ENCODE results near the gene BCAR1.
"Not testable (repeated sequence)": the region's sequence is repeated elsewhere in the genome, so short reads cannot be mapped to it uniquely, and the experiment has no call there.

BCAR1 gene

DNA sequence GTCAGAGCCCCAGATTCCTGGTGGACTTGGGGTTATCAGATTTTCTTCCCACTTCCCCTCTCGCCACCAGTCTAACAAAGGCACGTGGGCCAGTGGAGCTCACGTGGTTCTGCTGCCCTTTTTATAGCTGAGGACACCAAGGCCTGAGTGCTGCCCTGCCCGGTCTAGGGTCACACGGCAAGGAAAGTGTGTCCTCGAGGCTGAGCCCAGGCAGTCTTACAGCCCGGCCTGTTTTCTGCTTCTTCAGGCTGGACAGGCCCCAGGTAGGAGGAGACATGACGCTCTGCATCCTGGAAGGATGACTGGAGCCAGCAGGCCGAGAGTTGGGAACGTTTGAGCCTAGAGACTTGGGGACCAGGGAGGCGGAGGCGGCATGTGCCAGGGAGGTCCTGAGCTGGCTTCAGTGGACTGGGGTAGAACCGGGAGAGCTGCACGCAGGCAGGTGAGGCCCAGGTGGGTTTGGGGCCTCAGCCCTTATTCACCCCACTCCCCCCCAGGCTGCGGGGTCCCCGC, 29.1 kb downstream of the BCAR1 start:
- DNase-seq, result no peak

DNA sequence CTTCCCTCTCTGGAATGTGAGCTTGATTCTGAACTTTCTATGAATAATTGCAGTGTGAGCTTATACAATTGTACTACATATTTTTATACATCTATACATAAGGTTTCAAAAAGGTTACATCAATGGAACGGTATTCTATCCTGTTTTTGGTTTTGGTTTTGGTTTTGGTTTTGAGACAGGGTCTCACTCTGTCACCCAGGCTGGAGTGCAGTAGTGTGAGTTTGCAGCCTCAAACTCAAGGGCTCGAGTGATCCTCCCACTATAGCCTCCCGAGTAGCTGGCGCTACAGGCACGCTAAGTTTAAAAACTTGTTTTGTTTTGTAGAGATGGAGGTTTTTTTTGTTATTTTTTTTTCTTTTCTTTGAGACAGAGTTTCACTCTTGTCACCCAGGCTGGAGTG, 31.6 kb downstream of the BCAR1 start:
- no peak for DNase-seq

DNA sequence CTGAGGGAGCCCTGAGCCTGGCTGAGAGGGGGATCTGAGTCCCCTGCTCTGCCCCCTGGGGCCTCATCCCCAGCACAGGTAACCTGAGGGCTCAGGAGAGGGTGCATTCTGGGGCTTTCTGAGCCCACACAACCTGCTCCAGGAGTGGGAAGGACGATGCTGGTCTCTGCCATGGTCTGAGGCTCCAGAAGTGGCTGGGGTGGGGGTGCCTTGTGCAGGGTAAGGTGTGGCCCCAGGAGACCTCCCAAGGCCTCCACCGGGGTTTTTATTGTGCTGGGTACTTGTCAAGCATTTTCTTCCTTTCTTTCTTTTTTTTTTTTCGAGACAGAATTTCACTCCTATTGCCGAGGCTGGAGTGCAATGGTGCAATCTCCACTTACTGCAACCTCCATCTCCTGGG, 32.3 kb downstream of the BCAR1 start:
- DNase-seq, result no peak

DNA sequence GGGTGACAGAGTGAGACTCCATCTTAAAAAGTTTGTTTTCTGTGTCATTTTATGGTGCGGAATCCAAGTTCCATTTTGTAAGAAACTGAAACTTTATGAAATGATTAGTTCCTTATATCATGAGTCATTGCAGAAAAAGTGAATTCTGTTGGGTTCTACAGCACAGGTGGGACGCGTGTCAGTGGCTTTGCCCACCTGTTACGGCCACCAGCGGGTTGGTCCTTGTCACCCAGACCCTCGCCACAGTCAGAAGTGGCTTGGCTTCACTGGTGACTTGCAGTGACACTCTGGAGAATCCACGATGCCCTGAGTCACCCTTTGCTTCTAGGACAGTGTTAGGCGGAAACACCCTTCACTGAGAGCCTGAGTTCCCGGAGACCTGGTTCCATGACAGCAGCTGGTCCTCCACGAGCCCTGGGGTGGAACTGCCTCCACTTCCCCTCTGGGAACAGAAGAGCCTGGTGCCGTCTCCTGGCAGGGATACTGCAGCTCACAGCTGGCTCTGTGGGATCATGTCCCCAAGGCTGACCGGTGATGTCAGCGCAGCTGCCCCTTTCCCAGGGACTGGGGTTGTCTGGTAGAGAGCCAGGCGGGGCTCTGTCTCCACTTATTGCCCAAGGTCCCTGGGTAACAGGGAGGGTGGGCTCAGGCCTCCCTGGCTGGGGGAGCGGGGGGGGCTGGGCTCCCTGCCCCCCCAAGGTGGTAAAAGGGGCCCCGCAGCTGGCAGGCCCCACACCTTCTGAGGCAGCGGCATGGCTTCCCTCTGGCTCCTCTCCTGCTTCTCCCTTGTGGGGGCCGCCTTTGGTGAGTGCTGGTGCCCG, 33.0 kb downstream of the BCAR1 start, which contains the start of gene CTRB1:
Gene CTRB1, plus strand, starts transcription at position 733 of the 821 bp plus-strand sequence. Its CDS starts 20 bp downstream, at position 753.
- DNase-seq, result no peak

DNA sequence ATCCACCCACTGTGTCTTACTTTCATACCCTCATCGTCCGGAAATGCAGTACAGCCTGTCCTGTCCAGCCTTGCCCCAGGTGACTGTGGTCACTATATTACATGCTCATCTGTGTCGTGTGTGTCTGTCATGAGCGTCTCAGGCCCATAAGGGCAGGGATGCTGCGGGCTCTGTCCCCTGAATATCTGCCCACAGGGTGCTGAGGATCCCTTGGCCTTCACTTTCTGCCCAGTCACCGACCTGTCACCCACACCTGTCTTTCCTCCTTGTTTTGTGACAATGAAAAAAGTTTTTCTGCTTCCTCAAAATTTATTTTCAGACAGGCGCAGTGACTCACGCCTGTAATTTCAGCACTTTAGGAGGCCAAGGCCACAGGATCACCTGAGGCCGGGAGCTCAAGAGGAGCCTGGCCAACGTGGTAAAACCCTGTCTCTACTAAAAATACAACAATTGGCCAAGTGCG, 34.0 kb downstream of the BCAR1 start:
- DNase-seq, result no peak

DNA sequence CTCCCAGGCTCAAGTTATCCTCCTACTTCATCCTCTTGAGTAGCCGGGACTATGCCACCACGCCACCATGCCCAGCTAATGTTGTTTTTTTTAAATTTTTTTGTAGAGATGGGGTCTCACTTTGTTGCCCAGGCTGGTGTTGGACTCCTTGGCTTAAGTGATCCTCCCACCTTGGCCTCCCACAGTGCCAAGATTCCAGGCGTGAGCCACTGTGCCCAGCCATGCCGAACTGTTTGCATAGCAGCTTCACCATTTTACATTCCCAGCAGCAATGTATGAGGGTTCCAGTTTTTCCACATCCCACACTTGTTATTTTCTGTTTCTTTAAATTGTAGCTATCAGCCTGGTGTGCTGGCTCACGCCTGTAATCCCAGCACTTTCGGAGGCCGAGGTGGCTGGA, 34.8 kb downstream of the BCAR1 start:
- no peak for DNase-seq

DNA sequence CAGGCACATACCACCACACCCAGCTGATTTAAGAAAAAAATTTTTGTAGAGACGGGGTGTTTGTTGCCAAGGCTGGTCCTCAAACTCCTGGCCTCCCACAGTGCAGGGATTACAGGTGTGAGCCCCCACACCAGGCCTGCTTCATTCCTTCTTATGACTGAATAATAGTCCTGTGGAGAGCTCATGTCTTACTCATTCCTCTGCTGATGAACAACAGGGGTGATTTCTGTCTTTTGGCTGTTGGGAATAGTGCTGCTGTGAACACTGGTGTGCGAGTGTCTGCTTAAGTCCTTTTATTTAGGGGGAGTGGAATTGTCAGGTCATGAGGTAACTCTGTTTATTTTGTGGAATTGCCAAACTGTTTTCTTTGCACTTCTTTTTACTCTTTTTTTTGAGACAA, 35.3 kb downstream of the BCAR1 start:
- DNase-seq, result no peak

DNA sequence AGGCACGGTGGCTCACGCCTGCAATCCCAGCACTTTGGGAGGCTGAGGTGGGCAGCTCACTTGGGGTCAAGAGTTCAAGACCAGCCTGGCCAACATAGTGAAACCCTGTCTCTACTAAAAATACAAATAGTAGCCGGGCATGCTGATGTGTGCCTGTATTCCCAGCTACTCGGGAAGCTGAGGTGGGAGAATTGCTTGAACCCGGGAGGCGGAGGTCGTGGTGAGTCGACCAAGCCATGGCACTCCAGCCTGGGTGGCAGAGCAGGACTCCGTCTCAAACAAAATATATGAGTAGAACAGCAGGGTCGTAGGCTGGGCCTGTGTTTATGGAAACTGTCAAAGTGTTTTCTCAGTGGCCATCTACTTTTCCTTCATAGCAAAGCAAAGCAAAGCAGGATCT, 40.1 kb downstream of the BCAR1 start:
- DNase-seq, result not testable (repeated sequence)

DNA sequence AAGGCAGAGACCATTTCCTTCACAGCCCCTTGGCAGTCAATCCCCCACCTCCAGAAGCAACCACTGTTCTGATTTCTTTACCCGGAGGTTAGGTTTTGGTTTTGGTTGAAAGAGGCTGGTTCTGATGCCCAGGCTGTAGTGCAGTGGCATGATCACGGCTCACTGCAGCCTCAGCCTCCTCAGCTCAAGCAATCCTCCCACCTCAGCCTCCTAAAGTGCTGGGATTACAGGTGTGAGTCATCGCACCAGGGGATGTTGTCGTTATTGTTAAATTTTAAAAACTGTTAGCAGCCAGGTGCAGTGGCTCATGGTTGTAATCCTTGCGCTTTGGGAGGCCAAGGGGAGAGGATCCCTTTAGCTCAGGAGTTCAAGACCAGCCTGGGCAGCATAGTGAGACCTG, 41.5 kb downstream of the BCAR1 start:
- no peak for DNase-seq

DNA sequence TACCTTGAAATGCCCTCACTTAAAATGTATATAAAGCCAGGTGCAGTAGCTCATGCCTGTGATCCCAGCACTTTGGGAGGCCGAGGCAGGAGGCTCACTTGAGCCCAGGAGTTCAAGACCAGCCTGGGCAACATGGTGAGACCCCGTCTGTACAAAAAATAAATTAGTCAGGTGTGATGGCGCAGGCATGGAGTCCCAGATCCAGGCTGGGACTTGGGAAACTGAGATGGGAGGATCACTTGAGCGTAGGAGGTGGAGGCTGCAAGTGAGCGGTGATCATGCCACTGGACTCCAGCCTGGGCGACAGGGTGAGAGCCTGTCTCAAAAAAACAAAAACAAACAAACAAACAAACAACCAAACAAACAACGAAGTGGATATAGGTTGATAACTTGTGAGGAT, 41.9 kb downstream of the BCAR1 start:
- DNase-seq, result not testable (repeated sequence)

DNA sequence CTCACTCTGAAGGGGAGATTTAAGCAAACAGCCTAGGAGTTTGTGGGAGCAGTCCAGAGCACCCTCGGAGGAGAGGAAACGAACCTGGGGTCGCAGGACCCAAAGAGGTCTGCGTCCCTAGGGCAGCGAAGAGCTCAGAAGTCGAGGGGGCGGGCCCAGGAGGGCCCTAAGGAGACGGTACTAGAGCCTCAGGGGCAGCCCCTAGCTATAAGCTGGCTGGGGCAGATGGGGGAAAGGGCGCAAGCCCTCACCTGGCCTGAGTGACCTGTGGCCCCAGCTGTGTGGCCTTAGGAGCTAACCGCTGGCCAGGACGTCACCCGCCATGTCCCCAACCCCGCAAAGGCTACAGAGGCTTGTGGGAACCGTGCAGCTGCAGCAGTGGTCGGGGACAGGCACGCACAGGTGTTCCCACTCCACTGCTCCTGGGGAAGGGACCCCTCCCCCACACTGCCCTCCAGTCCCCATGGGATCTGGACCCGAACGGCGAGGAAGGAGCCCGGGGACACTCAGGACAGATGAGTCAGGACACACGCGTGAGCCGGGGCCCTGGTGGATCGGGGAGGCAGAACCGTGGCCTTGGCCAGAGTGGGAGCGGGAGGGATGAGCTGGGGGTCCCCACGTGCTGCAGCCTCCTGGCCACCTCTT, 42.4 kb downstream of the BCAR1 start:
- no peak for DNase-seq

DNA sequence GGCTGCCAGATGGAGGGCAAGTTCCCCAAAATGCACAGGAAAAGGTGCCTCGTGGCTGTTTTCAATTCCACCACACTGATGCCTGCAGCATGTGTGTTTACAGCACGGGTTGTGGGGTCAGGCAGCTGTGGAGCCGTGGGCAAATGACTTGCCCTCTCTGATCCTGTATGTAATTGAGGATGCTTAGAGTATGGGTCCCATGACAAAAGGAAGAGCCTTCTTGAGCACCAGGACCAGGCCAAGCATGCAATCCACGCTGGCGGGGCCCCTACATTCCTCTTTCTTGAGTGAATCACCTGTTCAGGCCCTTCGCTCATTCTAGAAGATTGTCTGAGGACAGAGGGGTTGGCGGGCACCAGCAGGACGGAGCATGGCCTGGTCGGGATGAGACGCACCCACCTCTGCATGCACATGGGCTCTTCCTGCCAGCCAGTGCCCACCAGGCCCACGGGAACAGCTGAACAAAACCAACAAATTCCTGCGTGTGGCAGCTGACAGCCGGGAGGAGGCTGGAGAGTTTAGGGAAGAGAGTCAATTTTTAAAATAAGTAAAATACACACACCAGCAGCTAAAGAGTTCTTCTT, 43.1 kb downstream of the BCAR1 start:
- DNase-seq, result no peak

DNA sequence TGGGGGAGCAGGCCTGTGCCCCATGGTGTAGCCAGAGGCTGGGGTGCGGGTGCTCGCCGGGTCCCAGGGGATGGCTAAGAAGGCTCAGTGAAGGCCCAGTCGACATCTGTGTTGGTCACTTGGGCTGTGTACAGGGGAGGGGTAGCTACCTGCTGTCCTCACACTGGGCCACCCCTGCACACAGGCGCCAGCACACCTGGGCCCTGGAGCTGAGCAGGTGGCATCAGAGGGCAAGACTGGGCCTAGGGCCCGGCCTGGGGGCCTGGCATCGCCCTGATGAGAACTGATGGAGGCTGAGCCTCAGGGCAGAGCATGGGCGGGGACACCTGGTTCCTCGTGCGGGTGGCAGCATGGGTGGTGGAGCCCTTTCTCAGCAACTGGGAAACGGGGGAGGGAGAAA, 43.6 kb downstream of the BCAR1 start:
- no peak for DNase-seq

DNA sequence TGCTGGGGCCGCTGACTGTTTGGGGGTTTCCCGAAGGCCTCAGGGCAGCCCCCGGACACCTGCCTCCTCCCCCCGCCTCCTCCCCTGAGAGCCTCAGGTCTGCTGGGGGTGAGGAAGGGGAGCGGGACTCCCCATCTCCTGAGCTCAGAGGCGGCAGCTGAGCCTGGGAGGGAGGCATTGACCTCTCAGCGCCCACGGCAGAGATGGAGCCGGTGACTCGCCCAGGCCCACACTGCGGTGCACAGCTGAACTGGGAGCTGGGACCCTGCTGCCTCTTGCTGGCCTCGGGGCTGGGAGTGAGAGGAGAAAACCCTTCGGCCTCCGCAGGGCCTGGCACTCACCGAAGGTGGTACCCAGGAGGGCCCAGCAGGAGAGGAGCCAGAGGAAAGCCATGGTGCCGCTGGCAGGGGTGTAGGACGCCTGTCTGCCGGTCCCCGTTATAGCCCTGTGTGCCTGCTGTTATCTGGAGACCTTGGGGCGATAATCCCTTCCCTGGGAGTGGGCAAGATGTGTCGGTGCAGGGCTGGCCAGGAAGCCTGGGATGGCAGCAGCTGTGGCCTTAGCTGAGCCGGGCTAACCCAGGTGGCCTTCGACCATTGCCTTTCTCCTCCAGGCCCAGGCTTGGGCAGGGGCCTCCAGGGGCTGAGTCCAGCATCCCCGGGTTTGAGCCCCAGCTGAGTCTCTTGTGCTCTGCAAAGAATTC, 44.5 kb downstream of the BCAR1 start, which contains the start of gene CTRB2:
Gene CTRB2, minus strand, starts transcription at position 413 of the 703 bp plus-strand sequence. Its CDS starts 20 bp downstream, at position 393.
- no peak for DNase-seq

DNA sequence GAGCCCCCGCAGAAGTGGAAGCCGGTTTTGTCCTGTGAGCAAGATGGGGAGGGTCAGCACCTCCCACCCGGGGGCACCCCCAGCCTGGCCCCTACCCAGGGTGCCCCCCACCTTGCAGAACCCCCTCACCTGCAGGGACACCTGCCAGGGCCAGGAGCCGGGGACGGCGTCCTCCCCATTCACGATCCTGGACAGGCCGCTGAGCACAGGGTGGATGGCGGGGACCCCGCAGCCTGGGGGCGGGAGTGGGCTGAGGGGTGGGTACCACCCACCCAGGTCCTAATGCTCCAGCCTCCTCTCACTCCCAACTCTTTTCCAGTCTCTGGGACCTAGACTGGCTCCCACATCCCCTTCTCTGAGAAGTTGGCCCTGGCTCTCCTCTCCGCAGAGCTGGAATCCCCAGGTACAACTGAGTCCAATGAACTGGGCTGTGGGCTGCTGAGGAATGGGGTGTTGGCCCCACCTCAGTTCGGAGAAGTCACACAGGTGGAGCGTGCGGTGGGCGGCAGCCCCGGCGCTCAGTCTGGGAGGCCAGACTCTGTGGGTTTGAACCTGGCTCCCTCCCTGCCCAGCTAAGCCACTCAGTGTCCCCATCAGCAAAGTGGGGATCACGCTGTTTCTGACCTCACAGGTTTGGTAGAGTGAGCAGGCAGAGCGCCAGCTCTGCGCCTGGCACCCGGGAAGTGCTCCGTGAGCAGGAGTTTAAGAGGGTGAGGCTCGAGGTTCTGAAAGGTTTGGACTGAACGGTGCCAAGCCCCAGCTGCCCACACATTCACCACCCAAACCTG, 45.3 kb downstream of the BCAR1 start:
- DNase-seq, result not testable (repeated sequence)

DNA sequence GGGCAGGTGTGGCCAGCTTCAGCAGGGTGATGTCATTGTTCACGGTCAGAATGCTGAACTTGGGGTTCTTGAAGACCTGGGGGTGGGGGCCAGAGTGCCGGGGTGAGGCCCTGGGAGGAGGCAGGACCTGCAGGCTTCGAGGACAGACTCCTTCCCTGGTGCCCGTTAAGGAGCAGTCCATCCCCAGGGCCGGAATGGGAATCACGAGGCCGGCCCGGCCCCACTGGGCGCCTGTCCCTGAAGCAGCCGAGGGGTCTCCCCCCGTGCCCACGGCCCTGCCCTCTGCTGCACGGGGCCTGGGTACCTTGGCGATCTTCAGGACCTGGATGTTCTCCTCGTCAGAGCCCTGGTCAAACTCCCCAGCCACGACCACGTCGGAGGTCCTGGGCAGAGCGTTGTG, 46.0 kb downstream of the BCAR1 start:
- not testable (repeated sequence) for DNase-seq

DNA sequence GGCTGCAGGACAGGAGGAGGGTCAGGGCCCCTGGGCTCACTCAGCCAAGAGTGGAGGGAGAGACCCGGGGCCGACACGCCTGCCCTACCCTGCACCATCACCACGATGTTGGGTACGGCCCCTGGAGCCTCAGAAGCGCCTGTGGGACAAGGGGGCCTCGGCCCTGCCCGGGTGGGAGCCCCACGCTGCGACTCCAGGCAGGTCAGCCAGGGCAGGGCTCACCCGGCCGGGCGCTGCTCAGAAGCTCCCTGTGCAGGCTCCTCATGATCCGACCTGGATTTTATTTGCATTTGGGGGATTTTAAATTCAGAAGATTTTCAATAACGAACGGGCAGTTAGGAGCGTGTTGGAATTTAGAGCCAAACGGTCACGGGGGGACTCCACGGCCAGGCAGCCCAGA, 46.5 kb downstream of the BCAR1 start:
- DNase-seq, result not testable (repeated sequence)

DNA sequence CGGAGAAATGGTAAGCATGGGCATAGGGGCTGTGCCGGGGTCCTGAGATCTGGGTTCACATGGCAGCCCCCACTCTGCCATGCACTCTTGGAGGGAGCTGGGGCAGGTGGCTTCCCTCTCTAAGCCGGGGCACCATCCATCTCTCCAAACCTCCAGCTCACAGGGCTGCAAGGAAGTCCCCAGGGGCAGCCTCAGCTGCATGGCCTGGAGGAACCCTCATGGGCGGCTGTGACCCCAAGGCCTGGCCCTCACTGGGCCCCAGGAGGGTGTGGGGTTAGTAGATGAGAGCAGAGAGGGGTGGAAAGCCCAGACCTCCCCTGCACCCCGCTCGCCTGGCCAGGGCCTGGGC, 47.0 kb downstream of the BCAR1 start:
- no peak for DNase-seq

DNA sequence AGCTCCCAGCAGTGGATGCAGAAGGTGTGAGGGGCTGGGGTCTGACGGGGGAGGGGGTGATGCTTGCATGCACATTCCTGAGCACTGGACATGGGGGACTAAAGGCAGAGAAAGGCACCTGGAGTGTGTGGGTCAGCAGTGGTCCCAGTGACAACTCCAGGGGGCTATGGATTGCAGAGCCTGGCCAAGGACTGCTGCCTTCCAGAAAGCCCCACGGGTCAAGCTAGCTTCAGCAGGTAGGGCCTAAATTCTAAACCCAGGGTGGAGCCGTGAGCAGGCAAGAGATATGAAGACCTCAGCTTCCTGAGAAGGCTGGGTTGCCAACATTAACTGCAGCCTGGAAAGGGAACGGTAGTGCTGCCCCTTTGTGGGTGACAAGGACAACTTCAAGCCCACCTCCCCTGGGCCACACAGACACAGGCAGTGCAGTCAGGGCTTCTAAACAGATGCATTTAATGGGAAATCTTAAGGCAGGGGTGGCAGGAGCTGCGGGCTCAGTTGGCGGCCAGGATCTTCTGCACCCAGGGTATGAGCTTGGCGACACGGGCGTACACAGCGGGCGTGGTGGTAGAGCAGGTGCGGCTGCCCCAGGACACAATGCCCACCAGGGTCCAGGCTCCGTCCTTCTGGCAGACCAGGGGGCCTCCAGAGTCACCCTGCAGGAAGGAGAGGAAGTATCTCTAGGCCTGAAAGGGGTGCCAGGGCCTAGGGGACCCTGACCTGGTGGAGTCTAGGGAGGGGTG, 47.6 kb downstream of the BCAR1 start:
- DNase-seq, result no peak

DNA sequence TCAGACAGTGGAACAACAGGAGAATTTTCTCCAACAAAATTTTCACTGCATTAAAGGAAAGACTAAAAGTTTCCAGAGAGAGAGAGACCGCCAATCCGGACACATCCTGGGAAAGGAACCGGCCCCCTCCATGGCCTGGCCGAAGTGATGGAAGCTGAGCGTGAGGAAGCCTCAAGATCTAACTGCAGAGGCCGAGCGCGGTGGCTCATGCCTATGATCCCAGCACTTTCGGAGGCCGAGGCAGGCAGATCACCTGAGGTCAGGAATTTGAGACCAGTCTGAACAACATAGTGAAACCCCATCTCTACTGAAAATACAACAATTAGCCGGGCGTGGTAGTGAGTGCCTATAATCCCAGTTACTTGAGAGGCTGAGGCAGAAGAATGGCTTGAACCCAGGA, 48.3 kb downstream of the BCAR1 start:
- DNase-seq, result no peak

DNA sequence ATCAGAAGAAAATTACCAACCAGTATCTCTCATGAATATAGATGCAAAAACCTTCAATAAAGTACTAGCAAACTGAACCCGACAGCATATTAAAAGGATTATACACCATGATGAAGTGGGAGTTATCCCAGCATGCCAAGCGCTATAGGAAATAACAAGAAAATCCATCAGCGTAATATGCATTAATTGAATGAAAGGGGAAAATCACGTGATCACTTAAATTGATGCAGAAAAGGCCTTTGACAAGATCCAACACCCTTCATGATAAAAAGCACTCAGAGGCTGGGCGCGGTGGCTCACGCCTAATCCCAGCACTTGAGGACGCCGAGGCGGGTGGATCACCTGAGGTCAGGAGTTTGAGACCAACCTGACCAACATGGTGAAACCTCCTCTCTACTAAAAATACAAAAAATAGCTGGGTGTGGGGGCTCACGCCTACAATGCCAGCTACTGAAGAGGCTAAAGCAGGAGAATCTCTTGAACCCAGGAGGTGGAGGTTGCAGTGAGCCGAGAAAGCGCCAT, 49.3 kb downstream of the BCAR1 start:
- no peak for DNase-seq

All from NCI-H748 treated with DMSO at 0.1 percent for 48 hours (cell line).